Ishikawa (cell line): ENCODE measurements around the gene NUCKS1.

Experiments used
- CEBPB ChIP-seq: IDR thresholded peaks from 2 replicates; pipeline ENCODE4 v1.6.1; 2012
- CREB1 ChIP-seq: IDR thresholded peaks from 2 replicates; pipeline ENCODE4 v1.6.1; 2012; ENCODE audit warnings: low read depth
- EGR1 ChIP-seq: IDR thresholded peaks from 2 replicates; pipeline ENCODE4 v1.6.1; 2012
- EP300 ChIP-seq: IDR thresholded peaks from 2 replicates; pipeline ENCODE4 v1.6.1; 2012; ENCODE audit warnings: borderline replicate concordance
- FOXM1 ChIP-seq: IDR thresholded peaks from 2 replicates; pipeline ENCODE4 v1.6.1; 2012; ENCODE audit warnings: low read depth, borderline replicate concordance
- MAX ChIP-seq: IDR thresholded peaks from 2 replicates; pipeline ENCODE4 v1.6.1; 2012
- NFIC ChIP-seq: IDR thresholded peaks from 2 replicates; pipeline ENCODE4 v1.6.1; 2012
- RAD21 ChIP-seq: IDR thresholded peaks from 2 replicates; pipeline ENCODE4 v1.6.1; 2012; ENCODE audit warnings: low read depth
- REST ChIP-seq: IDR thresholded peaks from 2 replicates; pipeline ENCODE4 v1.6.1; 2012; ENCODE audit warnings: low read depth, mild to moderate bottlenecking
- TAF1 ChIP-seq: IDR thresholded peaks from 2 replicates; pipeline ENCODE4 v1.6.1; 2012; ENCODE audit warnings: low read depth, mild to moderate bottlenecking
- TCF12 ChIP-seq: IDR thresholded peaks from 2 replicates; pipeline ENCODE4 v1.6.1; 2012; ENCODE audit warnings: low read depth
- TEAD4 ChIP-seq: IDR thresholded peaks from 2 replicates; pipeline ENCODE4 v1.6.1; 2012
- YY1 ChIP-seq: IDR thresholded peaks from 2 replicates; pipeline ENCODE4 v1.6.1; 2012; ENCODE audit warnings: low read depth
- ZBTB7A ChIP-seq: IDR thresholded peaks from 2 replicates; pipeline ENCODE4 v1.6.1; 2012; ENCODE audit warnings: low read depth
- TF ChIP-seq, protein P1 (sequence below): IDR thresholded peaks from 2 replicates; pipeline ENCODE4 v1.6.1; 2012

NUCKS1 gene

DNA sequence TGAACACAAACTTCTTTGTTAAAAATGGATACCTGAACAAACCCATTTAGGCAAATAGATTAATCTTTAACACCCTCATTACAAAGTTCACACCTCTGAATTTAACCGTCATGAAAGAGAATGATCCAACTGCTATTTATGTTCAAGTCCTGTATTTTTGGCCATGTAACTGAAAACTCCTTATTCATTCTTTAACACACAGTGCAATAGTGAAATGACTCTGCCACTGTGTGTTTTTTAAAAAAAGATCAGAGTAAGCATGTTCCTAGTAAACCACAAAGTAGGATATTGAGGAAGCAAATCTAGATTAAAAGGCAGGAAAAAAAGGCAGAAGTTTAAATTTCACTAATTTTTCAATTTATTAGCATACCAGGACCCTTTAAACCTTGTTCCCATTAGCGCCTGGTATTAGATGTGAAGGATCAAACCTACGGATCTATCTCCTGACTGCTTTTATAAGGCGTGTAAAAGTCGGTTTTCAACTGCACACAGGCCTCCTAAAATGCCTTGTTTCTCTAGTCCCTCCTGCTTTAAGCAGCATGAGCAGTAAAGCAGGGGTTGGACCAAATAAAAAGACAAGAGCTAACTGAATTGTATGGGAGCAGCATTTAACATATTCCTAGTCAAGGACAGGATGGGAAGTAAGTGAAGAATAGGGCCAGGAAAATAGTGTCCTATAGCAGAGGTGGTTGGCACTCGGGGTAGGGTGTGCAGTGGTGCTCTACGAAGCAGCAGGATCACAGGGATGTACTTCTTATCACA lies 33.4 kb downstream of the NUCKS1 start:
- TF ChIP-seq MAX (no peak), FOXM1 (no peak), YY1 (no peak), EGR1 (no peak), TAF1 (no peak), ZBTB7A (no peak), TCF12 (no peak), NFIC (no peak), RAD21 (no peak), REST (no peak), CEBPB (no peak), CREB1 (no peak), EP300 (no peak), TEAD4 (no peak)
- TF ChIP-seq, protein P1, sequence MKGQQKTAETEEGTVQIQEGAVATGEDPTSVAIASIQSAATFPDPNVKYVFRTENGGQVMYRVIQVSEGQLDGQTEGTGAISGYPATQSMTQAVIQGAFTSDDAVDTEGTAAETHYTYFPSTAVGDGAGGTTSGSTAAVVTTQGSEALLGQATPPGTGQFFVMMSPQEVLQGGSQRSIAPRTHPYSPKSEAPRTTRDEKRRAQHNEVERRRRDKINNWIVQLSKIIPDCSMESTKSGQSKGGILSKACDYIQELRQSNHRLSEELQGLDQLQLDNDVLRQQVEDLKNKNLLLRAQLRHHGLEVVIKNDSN, result no peak

GRCh38 chr1:205715628-205716027 lies 34.4 kb downstream of the NUCKS1 start:
- no peak for TF ChIP-seq FOXM1
- TF ChIP-seq ZBTB7A, result no peak
- no peak for TF ChIP-seq CREB1
- no peak for TF ChIP-seq EP300
- no peak for TF ChIP-seq MAX
- TF ChIP-seq, protein P1, result no peak

DNA sequence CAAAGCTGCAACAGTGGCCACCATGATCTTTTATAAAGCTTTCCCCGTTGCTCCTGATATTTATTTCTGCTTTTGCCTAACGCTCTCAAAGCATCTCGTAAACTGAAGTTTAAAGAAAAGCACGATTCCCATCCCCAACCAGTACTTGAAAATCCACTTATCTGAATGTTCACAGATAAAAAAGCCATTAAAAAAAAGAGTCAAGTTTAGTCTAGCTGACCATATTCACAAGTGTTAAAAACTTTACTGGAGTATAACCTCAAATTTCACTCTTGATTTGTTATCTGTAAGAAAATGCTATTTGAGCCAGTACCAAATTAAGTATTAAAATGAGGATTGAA lies 35.1 kb downstream of the NUCKS1 start:
- TF ChIP-seq REST, result no peak
- no peak for TF ChIP-seq TEAD4
- no peak for TF ChIP-seq ZBTB7A
- no peak for TF ChIP-seq EP300
- no peak for TF ChIP-seq NFIC
- TF ChIP-seq MAX, result no peak
- TF ChIP-seq YY1, result no peak
- no peak for TF ChIP-seq TCF12
- TF ChIP-seq, protein P1, result no peak

- TF ChIP-seq, protein P1, result no peak
- TF ChIP-seq RAD21, result no peak
- TF ChIP-seq FOXM1, result no peak
- no peak for TF ChIP-seq TEAD4
- no peak for TF ChIP-seq NFIC
- no peak for TF ChIP-seq REST
- no peak for TF ChIP-seq CREB1
- no peak for TF ChIP-seq ZBTB7A
- no peak for TF ChIP-seq TAF1
- TF ChIP-seq MAX, result no peak
These were observed 35.6 kb downstream of the NUCKS1 start for GRCh38 chr1:205714190-205714905.
